K562 (cell line): ENCODE results near the gene KIAA0040.

Source experiments
- CTCF ChIP-seq, 3 experiments: IDR thresholded peaks in 2 of 3; conservative IDR thresholded peaks in 1 of 3; 2 replicates each; pipeline ENCODE4 v1.5.1; 2011 to 2012; ENCODE audit warnings: low read length in 3 of 3, mild to moderate bottlenecking in 3 of 3, control low read depth in 2 of 3, improper control_type of control experiment in 1 of 3, inconsistent platforms in 1 of 3, low read depth in 1 of 3, mixed read lengths in 1 of 3, moderate library complexity in 1 of 3; ENCODE audit not compliant: insufficient read depth in 2 of 3
- ETS1 ChIP-seq: conservative IDR thresholded peaks from 2 replicates; pipeline ENCODE4 v1.6.1; 2011; ENCODE audit warnings: low read depth, mild to moderate bottlenecking, low read length; ENCODE audit not compliant: control insufficient read depth
- GABPA ChIP-seq: fragments of 200-800 bp; sonication (Bioruptor generic); conservative IDR thresholded peaks from 2 replicates; pipeline ENCODE4 v1.6.1; 2016; ENCODE audit warnings: low read depth, missing genetic modification characterization, missing compliant biosample characterization
- KAT8 ChIP-seq: fragments of 450-650 bp; IDR thresholded peaks from 2 replicates; pipeline ENCODE4 v1.6.1; 2016; ENCODE audit warnings: low read depth, mild to moderate bottlenecking
- MTA3 ChIP-seq: fragments of 450-650 bp; formaldehyde crosslinking; IDR thresholded peaks from 2 replicates; pipeline ENCODE4 v1.6.1; 2017; ENCODE audit warnings: mild to moderate bottlenecking, borderline replicate concordance
- RFX7 ChIP-seq: fragments of 250-450 bp; sonication (Bioruptor Pico); IDR thresholded peaks from 2 replicates; pipeline ENCODE4 v1.5.1; 2021; ENCODE audit warnings: mild to moderate bottlenecking
- RNF2 ChIP-seq: sonication (generic); IDR thresholded peaks from 2 replicates; pipeline ENCODE4 v1.6.1; 2016
- TAF15 ChIP-seq: fragments of 200-400 bp; formaldehyde crosslinking; IDR thresholded peaks from 2 replicates; pipeline ENCODE4 v1.6.1; 2017; ENCODE audit warnings: mild to moderate bottlenecking, low read depth, low read length, moderate library complexity
- UBTF ChIP-seq, 2 experiments: IDR thresholded peaks; 2 replicates each; pipeline ENCODE4 v1.6.1; 2012; ENCODE audit warnings: improper control_type of control experiment in 2 of 2, low read depth in 2 of 2, low read length in 2 of 2, borderline replicate concordance in 1 of 2
- USF1 ChIP-seq: sonication (generic); formaldehyde crosslinking; IDR thresholded peaks from 2 replicates; pipeline ENCODE4 v1.9.0; 2022; ENCODE audit warnings: mild to moderate bottlenecking, missing genetic modification reagents
- ZNF436 ChIP-seq: fragments of 250-450, 450-650 bp; sonication (Bioruptor Pico); formaldehyde crosslinking; IDR thresholded peaks from 2 replicates; pipeline ENCODE4 v1.7.0; 2020; ENCODE audit warnings: mild to moderate bottlenecking
- ZNF699 ChIP-seq: fragments of 250-450 bp; sonication (Bioruptor Pico); IDR thresholded peaks from 2 replicates; pipeline ENCODE4 v1.8.0; 2021; ENCODE audit warnings: mild to moderate bottlenecking, moderate library complexity; ENCODE audit not compliant: insufficient replicate concordance

- TF ChIP-seq RNF2, result no peak
- TF ChIP-seq KAT8, result no peak
- TF ChIP-seq MTA3, result no peak
- no peak for TF ChIP-seq USF1 (CRISPR knock-in tag)
- TF ChIP-seq RFX7 (CRISPR knock-in tag), result no peak
- no peak for TF ChIP-seq UBTF (IDR thresholded peaks at IDR 0.05; ENCODE audit: borderline replicate concordance in 1 of 2, low read depth in 2 of 2, low read length in 2 of 2)
- no peak for TF ChIP-seq ZNF436 (CRISPR knock-in tag)
- peak; percentile 88 to 95 (median 89) for TF ChIP-seq CTCF (IDR thresholded peaks at IDR 0.05 in 2 of 3, conservative IDR thresholded peaks at IDR 0.05 in 1 of 3; ENCODE audit: insufficient read depth in 2 of 3, low read depth in 1 of 3, low read length in 3 of 3)
- no peak for TF ChIP-seq TAF15
- no peak for TF ChIP-seq GABPA (tag)
- TF ChIP-seq ETS1, result no peak
- TF ChIP-seq ZNF699, result no peak
Measured at GRCh38 chr1:175146529-175147213, 45.9 kb downstream of the KIAA0040 start.
